ENCODE measurements around the gene CD163.
"Not testable (repeated sequence)": the region's sequence is repeated elsewhere in the genome, so short reads cannot be mapped to it uniquely, and the experiment has no call there.

CD163 gene

GRCh38 chr12:7483343-7483742, 20.2 kb downstream of the CD163 start:
- H3K4me1 Mint-ChIP-seq: no peaks in the 10 kb centered on the region
- H3K27ac Mint-ChIP-seq: no peak overlapping the region
- no peak overlapping the region for H3K4me3 Mint-ChIP-seq
- ATAC-seq: no peak
- H3K36me3 Mint-ChIP-seq: no peaks in the 10 kb centered on the region
- no peaks in the 10 kb centered on the region for H3K9me3 Mint-ChIP-seq
- peaks cover 8% of the 10 kb centered on the region for H3K27me3 Mint-ChIP-seq

- H3K4me3 Mint-ChIP-seq: no peak overlapping the region
- H3K27ac Mint-ChIP-seq: no peak overlapping the region
- no peaks in the 10 kb centered on the region for H3K36me3 Mint-ChIP-seq
- H3K9me3 Mint-ChIP-seq: peaks cover 8% of the 10 kb centered on the region
- H3K4me1 Mint-ChIP-seq: no peaks in the 10 kb centered on the region
- H3K27me3 Mint-ChIP-seq: peaks cover 8% of the 10 kb centered on the region
- no peak for ATAC-seq
Measured at GRCh38 chr12:7479771-7480170, 23.8 kb downstream of the CD163 start.

GRCh38 chr12:7472060-7472459, 31.5 kb downstream of the CD163 start:
- no peak overlapping the region for H3K27ac Mint-ChIP-seq
- peaks cover 29% of the 10 kb centered on the region for H3K9me3 Mint-ChIP-seq
- no peak overlapping the region for H3K4me3 Mint-ChIP-seq
- H3K36me3 Mint-ChIP-seq: no peaks in the 10 kb centered on the region
- H3K4me1 Mint-ChIP-seq: no peaks in the 10 kb centered on the region
- ATAC-seq: no peak
- H3K27me3 Mint-ChIP-seq: peaks cover 13% of the 10 kb centered on the region

- H3K36me3 Mint-ChIP-seq: no peaks in the 10 kb centered on the region
- H3K27ac Mint-ChIP-seq: no peak overlapping the region
- peak; percentile 64 for ATAC-seq
- no peak overlapping the region for H3K4me3 Mint-ChIP-seq
- H3K4me1 Mint-ChIP-seq: no peaks in the 10 kb centered on the region
- peaks cover under 1% of the 10 kb centered on the region for H3K9me3 Mint-ChIP-seq
- peaks cover 14% of the 10 kb centered on the region for H3K27me3 Mint-ChIP-seq
Measured at GRCh38 chr12:7460375-7461259, 43.0 kb downstream of the CD163 start.

GRCh38 chr12:7459973-7460372, 43.6 kb downstream of the CD163 start:
- Mint-ChIP-seq H3K36me3 (no peaks in the 10 kb centered on the region), H3K4me1 (no peaks in the 10 kb centered on the region), H3K27ac (no peak overlapping the region), H3K27me3 (peaks cover 11% of the 10 kb centered on the region), H3K9me3 (no peaks in the 10 kb centered on the region), H3K4me3 (no peak overlapping the region)
- no peak for ATAC-seq

- no peaks in the 10 kb centered on the region for H3K36me3 Mint-ChIP-seq
- peaks cover 15% of the 10 kb centered on the region for H3K27me3 Mint-ChIP-seq
- H3K27ac Mint-ChIP-seq: no peak overlapping the region
- H3K4me3 Mint-ChIP-seq: no peak overlapping the region
- H3K9me3 Mint-ChIP-seq: peaks cover 3% of the 10 kb centered on the region
- H3K4me1 Mint-ChIP-seq: no peaks in the 10 kb centered on the region
- no peak for ATAC-seq
Measured at GRCh38 chr12:7451756-7452155, 51.8 kb downstream of the CD163 start.

GRCh38 chr12:7450667-7451066, 52.9 kb downstream of the CD163 start:
- no peak for ATAC-seq
- H3K4me1 Mint-ChIP-seq: no peaks in the 10 kb centered on the region
- no peak overlapping the region for H3K4me3 Mint-ChIP-seq
- H3K9me3 Mint-ChIP-seq: peaks cover 3% of the 10 kb centered on the region
- peaks cover 15% of the 10 kb centered on the region for H3K27me3 Mint-ChIP-seq
- no peaks in the 10 kb centered on the region for H3K36me3 Mint-ChIP-seq
- H3K27ac Mint-ChIP-seq: no peak overlapping the region

- no peaks in the 10 kb centered on the region for H3K4me1 Mint-ChIP-seq
- H3K36me3 Mint-ChIP-seq: no peaks in the 10 kb centered on the region
- ATAC-seq: no peak
- no peak overlapping the region for H3K4me3 Mint-ChIP-seq
- H3K27ac Mint-ChIP-seq: no peak overlapping the region
- peaks cover 15% of the 10 kb centered on the region for H3K27me3 Mint-ChIP-seq
- H3K9me3 Mint-ChIP-seq: no peaks in the 10 kb centered on the region
Measured at GRCh38 chr12:7448099-7448498, 55.5 kb downstream of the CD163 start.

- peaks cover 43% of the 10 kb centered on the region for H3K27me3 Mint-ChIP-seq
- H3K36me3 Mint-ChIP-seq: no peaks in the 10 kb centered on the region
- peaks cover 3% of the 10 kb centered on the region for H3K9me3 Mint-ChIP-seq
- no peaks in the 10 kb centered on the region for H3K4me1 Mint-ChIP-seq
- no peak overlapping the region for H3K27ac Mint-ChIP-seq
- ATAC-seq: no peak
- no peak overlapping the region for H3K4me3 Mint-ChIP-seq
Measured at GRCh38 chr12:7444537-7444936, 59.0 kb downstream of the CD163 start.

GRCh38 chr12:7444076-7444475, 59.5 kb downstream of the CD163 start, which contains the start of gene CD163L1:
Gene CD163L1, minus strand, starts transcription at chr12:7444153. Its CDS starts 26 bp downstream, at chr12:7444127.
- H3K4me1 Mint-ChIP-seq: no peaks in the 10 kb centered on the region
- H3K36me3 Mint-ChIP-seq: no peaks in the 10 kb centered on the region
- no peak within 1 kb of the TSS for H3K27ac Mint-ChIP-seq
- no peak within 1 kb of the TSS for H3K4me3 Mint-ChIP-seq
- H3K9me3 Mint-ChIP-seq: peaks cover 3% of the 10 kb centered on the region
- ATAC-seq: no peak
- H3K27me3 Mint-ChIP-seq: peaks cover 47% of the 10 kb centered on the region

- peaks cover 38% of the 10 kb centered on the region for H3K27me3 Mint-ChIP-seq
- no peak overlapping the region for H3K27ac Mint-ChIP-seq
- no peak overlapping the region for H3K4me3 Mint-ChIP-seq
- ATAC-seq: no peak
- H3K9me3 Mint-ChIP-seq: peaks cover 3% of the 10 kb centered on the region
- H3K36me3 Mint-ChIP-seq: no peaks in the 10 kb centered on the region
- no peaks in the 10 kb centered on the region for H3K4me1 Mint-ChIP-seq
Measured at GRCh38 chr12:7441216-7441615, 62.4 kb downstream of the CD163 start.

GRCh38 chr12:7439579-7440505, 63.7 kb downstream of the CD163 start:
- Mint-ChIP-seq H3K9me3 (peaks cover 3% of the 10 kb centered on the region), H3K27ac (no peak overlapping the region), H3K27me3 (peaks cover 38% of the 10 kb centered on the region), H3K36me3 (no peaks in the 10 kb centered on the region), H3K4me1 (no peaks in the 10 kb centered on the region), H3K4me3 (no peak overlapping the region)
- ATAC-seq: no peak

GRCh38 chr12:7438291-7438995, 65.1 kb downstream of the CD163 start:
- not testable (repeated sequence) for H3K4me3 Mint-ChIP-seq, H3K27ac Mint-ChIP-seq, H3K9me3 Mint-ChIP-seq, H3K36me3 Mint-ChIP-seq, H3K4me1 Mint-ChIP-seq, ATAC-seq
- peaks cover 38% of the 10 kb centered on the region for H3K27me3 Mint-ChIP-seq

GRCh38 chr12:7437494-7437893, 66.1 kb downstream of the CD163 start:
- H3K36me3 Mint-ChIP-seq, H3K27ac Mint-ChIP-seq, ATAC-seq, H3K9me3 Mint-ChIP-seq, H3K4me3 Mint-ChIP-seq, H3K4me1 Mint-ChIP-seq: not testable (repeated sequence)
- peaks cover 38% of the 10 kb centered on the region for H3K27me3 Mint-ChIP-seq

GRCh38 chr12:7434670-7435069, 68.9 kb downstream of the CD163 start:
- no peak overlapping the region for H3K4me3 Mint-ChIP-seq
- H3K36me3 Mint-ChIP-seq: no peaks in the 10 kb centered on the region
- no peak overlapping the region for H3K27ac Mint-ChIP-seq
- peaks cover 1% of the 10 kb centered on the region for H3K9me3 Mint-ChIP-seq
- peaks cover 29% of the 10 kb centered on the region for H3K27me3 Mint-ChIP-seq
- ATAC-seq: no peak
- no peaks in the 10 kb centered on the region for H3K4me1 Mint-ChIP-seq
